DND-41 (cell line): ENCODE results near the gene C8B.

Experiments used
- ATAC-seq: fragments of 200-7000 bp; cut with Tn5 transposase; 3 replicates; pipeline ENCODE4 v1.9.1; 2021; ENCODE audit warnings: low read depth; ENCODE audit not compliant: insufficient read depth
- DNase-seq: peaks from one replicate; pipeline ENCODE4 v3.0.0-alpha.2; 2020
- H2AFZ ChIP-seq: 2 replicates; pipeline ENCODE4 v1.6.0; 2012; ENCODE audit warnings: low read depth, low read length
- H3K27ac ChIP-seq: 2 replicates; pipeline ENCODE4 v1.5.1; 2012; ENCODE audit warnings: low read length, inconsistent platforms
- H3K27me3 ChIP-seq: fragments of 200-600 bp; sonication (generic); 2 replicates; pipeline ENCODE4 v1.6.0; 2012; ENCODE audit warnings: low read length, mild to moderate bottlenecking, inconsistent platforms; ENCODE audit not compliant: insufficient read depth, poor library complexity
- H3K36me3 ChIP-seq: 2 replicates; pipeline ENCODE4 v1.5.1; 2012; ENCODE audit warnings: low read length, inconsistent platforms; ENCODE audit not compliant: insufficient read depth
- H3K4me1 ChIP-seq: 2 replicates; pipeline ENCODE4 v1.5.1; 2012; ENCODE audit warnings: mild to moderate bottlenecking, low read length; ENCODE audit not compliant: insufficient read depth
- H3K4me2 ChIP-seq: 2 replicates; pipeline ENCODE4 v1.6.0; 2012; ENCODE audit warnings: mild to moderate bottlenecking, moderate library complexity, low read length, inconsistent platforms; ENCODE audit not compliant: insufficient read depth
- H3K4me3 ChIP-seq, 2 experiments: fragments of 200-600 bp in 1 of 2; shearing (Covaris generic) in 1 of 2; 2 replicates each; pipeline ENCODE4 v1.5.1; 2012 to 2016; ENCODE audit warnings: inconsistent platforms in 2 of 2, low read length in 2 of 2, mild to moderate bottlenecking in 2 of 2, low read depth in 1 of 2, moderate library complexity in 1 of 2
- H3K79me2 ChIP-seq: 2 replicates; pipeline ENCODE4 v1.6.0; 2012; ENCODE audit warnings: low read length, inconsistent platforms; ENCODE audit not compliant: insufficient read depth
- H3K9ac ChIP-seq: 2 replicates; pipeline ENCODE4 v1.6.0; 2012; ENCODE audit warnings: low read depth, mild to moderate bottlenecking, inconsistent platforms, low read length, moderate library complexity
- H3K9me3 ChIP-seq: 2 replicates; pipeline ENCODE4 v1.5.1; 2012; ENCODE audit warnings: low read length, moderate library complexity, mild to moderate bottlenecking, inconsistent platforms; ENCODE audit not compliant: insufficient read depth, severe bottlenecking
- H4K20me1 ChIP-seq: 2 replicates; pipeline ENCODE4 v1.6.0; 2012; ENCODE audit warnings: low read length; ENCODE audit not compliant: insufficient read depth
- EZH2 ChIP-seq: IDR thresholded peaks from 3 replicates; pipeline ENCODE4 v1.6.1; 2012; ENCODE audit warnings: borderline replicate concordance, low read depth, mild to moderate bottlenecking, moderate library complexity, low read length, inconsistent platforms; ENCODE audit not compliant: severe bottlenecking
- TF ChIP-seq, protein P1 (sequence below): IDR thresholded peaks from 2 replicates; pipeline ENCODE4 v1.5.1; 2012; ENCODE audit warnings: borderline replicate concordance, low read length, moderate library complexity, mild to moderate bottlenecking; ENCODE audit not compliant: poor library complexity, severe bottlenecking; ENCODE audit errors: extremely low read depth

The C8B gene

DNA sequence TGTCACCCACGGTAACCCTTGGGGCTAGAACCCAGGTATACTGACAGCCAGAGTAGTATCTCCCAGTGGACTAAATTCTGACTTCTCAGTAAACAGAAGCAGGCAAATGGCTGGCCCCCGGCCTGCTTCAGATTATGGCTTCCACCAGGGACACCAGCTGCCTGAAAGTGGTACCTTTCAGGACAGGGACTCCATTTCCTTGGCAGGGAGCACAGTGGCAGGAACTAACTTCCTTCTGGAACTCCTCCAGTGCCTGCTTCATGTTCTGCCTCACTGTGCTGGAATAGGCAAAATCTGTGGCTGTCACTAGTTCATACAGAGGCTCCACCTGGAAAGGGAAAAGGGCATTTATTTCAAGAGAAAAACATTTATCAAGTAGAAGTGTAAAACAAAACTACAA is 32.7 kb downstream of the C8B start:
- Histone ChIP-seq H3K4me1 (no peaks in the 10 kb centered on the region), H3K36me3 (no peaks in the 10 kb centered on the region), H3K27ac (no peak overlapping the region), H3K4me3 (no peak overlapping the region), H3K9me3 (no peaks in the 10 kb centered on the region), H3K4me2 (no peak overlapping the region), H3K9ac (no peak overlapping the region), H2AFZ (no peak overlapping the region), H3K79me2 (no peaks in the 10 kb centered on the region), H4K20me1 (no peaks in the 10 kb centered on the region), H3K27me3 (no peaks in the 10 kb centered on the region)
- no peak for TF ChIP-seq EZH2
- TF ChIP-seq, protein P1, sequence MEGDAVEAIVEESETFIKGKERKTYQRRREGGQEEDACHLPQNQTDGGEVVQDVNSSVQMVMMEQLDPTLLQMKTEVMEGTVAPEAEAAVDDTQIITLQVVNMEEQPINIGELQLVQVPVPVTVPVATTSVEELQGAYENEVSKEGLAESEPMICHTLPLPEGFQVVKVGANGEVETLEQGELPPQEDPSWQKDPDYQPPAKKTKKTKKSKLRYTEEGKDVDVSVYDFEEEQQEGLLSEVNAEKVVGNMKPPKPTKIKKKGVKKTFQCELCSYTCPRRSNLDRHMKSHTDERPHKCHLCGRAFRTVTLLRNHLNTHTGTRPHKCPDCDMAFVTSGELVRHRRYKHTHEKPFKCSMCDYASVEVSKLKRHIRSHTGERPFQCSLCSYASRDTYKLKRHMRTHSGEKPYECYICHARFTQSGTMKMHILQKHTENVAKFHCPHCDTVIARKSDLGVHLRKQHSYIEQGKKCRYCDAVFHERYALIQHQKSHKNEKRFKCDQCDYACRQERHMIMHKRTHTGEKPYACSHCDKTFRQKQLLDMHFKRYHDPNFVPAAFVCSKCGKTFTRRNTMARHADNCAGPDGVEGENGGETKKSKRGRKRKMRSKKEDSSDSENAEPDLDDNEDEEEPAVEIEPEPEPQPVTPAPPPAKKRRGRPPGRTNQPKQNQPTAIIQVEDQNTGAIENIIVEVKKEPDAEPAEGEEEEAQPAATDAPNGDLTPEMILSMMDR = no peak
- DNase-seq = no peak
- no peak for ATAC-seq

DNA sequence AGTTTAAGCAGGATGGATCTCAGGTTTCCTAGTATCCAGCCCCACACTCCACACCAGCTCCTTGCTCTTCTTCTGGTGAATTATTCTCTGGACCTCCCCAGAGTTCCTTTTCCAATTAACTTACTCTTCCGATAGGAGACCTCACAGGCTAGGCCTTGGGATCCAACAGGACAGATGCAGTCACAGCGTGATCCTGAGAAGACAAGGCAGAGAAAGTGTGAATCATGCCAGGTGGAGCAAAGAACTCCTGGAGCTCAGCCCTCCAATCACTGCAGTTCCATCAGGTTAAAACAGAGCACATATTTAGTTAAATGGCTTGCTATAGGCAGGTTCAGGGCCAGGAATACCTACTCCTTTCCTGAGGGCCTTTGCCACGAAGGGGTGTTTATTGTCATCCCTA is 34.1 kb downstream of the C8B start:
- Histone ChIP-seq H3K27me3 (no peaks in the 10 kb centered on the region), H3K27ac (no peak overlapping the region), H2AFZ (no peak overlapping the region), H3K4me1 (no peaks in the 10 kb centered on the region), H3K4me2 (no peak overlapping the region), H4K20me1 (no peaks in the 10 kb centered on the region), H3K9me3 (no peaks in the 10 kb centered on the region), H3K79me2 (no peaks in the 10 kb centered on the region), H3K4me3 (no peak overlapping the region), H3K36me3 (no peaks in the 10 kb centered on the region), H3K9ac (no peak overlapping the region)
- ATAC-seq (no peak), DNase-seq (no peak)
- TF ChIP-seq, protein P1 = no peak
- TF ChIP-seq EZH2 = no peak

DNA sequence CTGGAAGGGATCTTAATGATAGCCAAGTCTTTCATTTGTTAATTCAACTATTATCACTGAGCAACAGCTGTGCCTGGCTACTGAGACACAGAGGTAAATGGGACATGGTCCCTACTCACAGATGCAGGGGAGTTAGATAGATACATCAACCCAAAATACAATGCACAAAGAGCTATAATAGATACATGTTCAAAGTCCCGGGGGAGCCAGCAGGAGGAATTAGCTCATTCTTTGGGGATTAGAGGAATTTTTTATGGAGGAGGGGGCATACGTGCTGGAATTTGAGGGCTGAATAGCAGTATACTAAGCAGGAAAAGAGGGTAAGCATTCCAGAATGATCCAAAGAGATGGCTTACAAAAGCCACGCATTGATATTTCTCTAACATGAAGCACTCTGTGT is 34.6 kb downstream of the C8B start:
- Histone ChIP-seq H3K79me2 (no peaks in the 10 kb centered on the region), H3K4me2 (no peak overlapping the region), H3K9ac (no peak overlapping the region), H3K9me3 (no peaks in the 10 kb centered on the region), H4K20me1 (no peaks in the 10 kb centered on the region), H3K4me3 (no peak overlapping the region), H3K4me1 (no peaks in the 10 kb centered on the region), H2AFZ (no peak overlapping the region), H3K27ac (no peak overlapping the region), H3K27me3 (no peaks in the 10 kb centered on the region), H3K36me3 (no peaks in the 10 kb centered on the region)
- ATAC-seq = no peak
- no peak for TF ChIP-seq EZH2
- TF ChIP-seq, protein P1 = no peak
- no peak for DNase-seq

DNA sequence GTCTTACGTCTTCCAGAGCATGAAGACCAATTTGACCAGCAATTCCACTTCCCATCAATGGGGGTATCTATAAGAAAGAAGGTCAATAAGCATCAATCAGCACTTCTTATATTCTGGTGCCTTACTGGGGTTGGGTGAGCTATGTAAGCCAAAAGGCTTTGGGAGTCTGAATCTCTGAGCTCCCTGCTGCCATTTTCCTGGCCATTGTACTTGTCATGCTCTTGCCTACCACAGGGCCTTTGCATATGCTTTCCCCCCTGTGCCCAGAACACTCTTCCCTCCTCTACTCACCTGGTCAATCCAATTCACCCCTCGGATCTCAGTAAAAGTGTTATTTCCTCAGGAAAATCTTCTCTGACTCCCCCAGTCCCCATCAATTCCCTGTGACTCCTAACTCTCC is 36.3 kb downstream of the C8B start:
- no peak overlapping the region for H3K9ac ChIP-seq
- H3K36me3 ChIP-seq = no peaks in the 10 kb centered on the region
- H4K20me1 ChIP-seq = no peaks in the 10 kb centered on the region
- H3K4me3 ChIP-seq = no peak overlapping the region
- H3K4me2 ChIP-seq = no peak overlapping the region
- ATAC-seq = no peak
- no peak overlapping the region for H3K27ac ChIP-seq
- TF ChIP-seq EZH2 = no peak
- TF ChIP-seq, protein P1 = no peak
- no peak overlapping the region for H2AFZ ChIP-seq
- H3K4me1 ChIP-seq = no peaks in the 10 kb centered on the region
- no peaks in the 10 kb centered on the region for H3K27me3 ChIP-seq
- no peaks in the 10 kb centered on the region for H3K79me2 ChIP-seq
- no peak for DNase-seq
- no peaks in the 10 kb centered on the region for H3K9me3 ChIP-seq
